Tibial nerve (tissue), 4 donors: Measurements from ENCODE around the gene ANAPC4. TPM values are rescaled to one million over a fixed set of nuclear protein-coding genes. Genes with fewer than 3 reads are reported as not detected.

ENCODE experiments used
- DNase-seq, 2 donors: peaks; one replicate each; pipeline ENCODE4 v3.0.0-alpha.2; 2019; ENCODE audit warnings: low spot score in 2 of 2
- H3K27ac ChIP-seq, 4 donors: fragments of 200-600 bp; sonication (generic) in 3 of 4; one replicate each; pipeline ENCODE4 v1.5.1; 2017 to 2019; ENCODE audit warnings: mild to moderate bottlenecking in 1 of 4
- H3K27me3 ChIP-seq, 2 donors: fragments of 200-600 bp; sonication (generic) in 1 of 2; one replicate each; pipeline versions ENCODE4 v1.5.1 to v1.6.0; 2017 to 2019
- H3K36me3 ChIP-seq, 3 donors: fragments of 200-600 bp; sonication (generic); one replicate each; pipeline ENCODE4 v1.5.1; 2018 to 2019
- H3K4me1 ChIP-seq, 4 donors: fragments of 200-600 bp; sonication (generic) in 3 of 4; one replicate each; pipeline ENCODE4 v1.5.1; 2017 to 2019
- H3K4me3 ChIP-seq, 4 donors: fragments of 200-600 bp; sonication (generic) in 3 of 4; one replicate each; pipeline ENCODE4 v1.5.1; 2017 to 2019; ENCODE audit warnings: mild to moderate bottlenecking in 1 of 4, moderate library complexity in 1 of 4
- H3K9me3 ChIP-seq, 4 donors: fragments of 200-600 bp; sonication (generic) in 3 of 4; one replicate each; pipeline ENCODE4 v1.5.1; 2017 to 2019
- EP300 ChIP-seq, 2 donors: sonication (generic); formaldehyde crosslinking; IDR thresholded peaks; one replicate each; pipeline ENCODE4 v1.6.1; 2017; ENCODE audit warnings: antibody characterized with exemption in 2 of 2, mild to moderate bottlenecking in 1 of 2
- POLR2A ChIP-seq, 2 donors: fragments of 450-650 bp; IDR thresholded peaks; one replicate each; pipeline ENCODE4 v1.6.1; 2017; ENCODE audit warnings: antibody characterized with exemption in 2 of 2, mild to moderate bottlenecking in 2 of 2, moderate library complexity in 2 of 2
- WGBS, 2 donors: methylation state at CpG; one replicate each; pipeline ENCODE4 v1.1.5; 2018; 5-methylcytosine and 5-hydroxymethylcytosine counted together
- total RNA-seq, 4 donors: library from RNA; depleted of rRNA; stranded (reverse); fragments of >200 nt; gene quantifications; one replicate each; pipeline ENCODE4 v1.1.0, GENCODE V29; 2016
- TF ChIP-seq, protein P1 (sequence below), 5 experiments: fragments of 200-600 bp in 3 of 5; fragments of 450-650 bp in 2 of 5; sonication (generic) in 3 of 5; IDR thresholded peaks; one replicate each; pipeline ENCODE4 v1.5.1; 2016 to 2019; ENCODE audit warnings: antibody characterized with exemption in 5 of 5, mild to moderate bottlenecking in 3 of 5, moderate library complexity in 2 of 5

ANAPC4 gene
- total RNA-seq, 4 donors from 2014 or later, result 31.4 to 49.0 (median 37.1) TPM

DNA sequence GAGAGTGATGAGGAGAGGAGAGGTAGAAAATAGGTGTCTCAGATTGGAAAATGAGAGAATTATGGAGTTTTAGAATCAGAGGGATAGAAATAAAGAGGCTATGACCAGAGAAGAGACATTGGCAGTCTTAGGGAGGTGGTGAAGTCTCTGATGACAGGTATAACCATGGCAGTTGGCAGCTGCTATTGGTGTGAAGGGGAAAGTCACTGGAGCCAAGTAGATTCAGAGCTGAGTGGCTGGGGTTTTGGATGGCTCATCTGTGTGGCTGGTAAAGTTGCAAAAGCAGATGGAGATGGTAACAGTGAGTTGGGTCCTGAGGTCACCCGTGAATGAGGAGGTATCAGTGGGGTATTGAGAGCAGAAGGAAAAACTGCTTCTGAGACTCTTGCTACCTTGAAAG lies 46.5 kb downstream of the ANAPC4 start:
- Histone ChIP-seq H3K36me3 (peaks cover 0 to 28% (median 0%) of the 10 kb centered on the region in 3 donors), H3K4me1 (peaks cover 0 to 5% (median 0%) of the 10 kb centered on the region in 4 donors), H3K4me3 (no peak overlapping the region), H3K27ac (no peak overlapping the region), H3K27me3 (no peaks in the 10 kb centered on the region), H3K9me3 (no peaks in the 10 kb centered on the region)
- no peak for DNase-seq
- TF ChIP-seq, protein P1, sequence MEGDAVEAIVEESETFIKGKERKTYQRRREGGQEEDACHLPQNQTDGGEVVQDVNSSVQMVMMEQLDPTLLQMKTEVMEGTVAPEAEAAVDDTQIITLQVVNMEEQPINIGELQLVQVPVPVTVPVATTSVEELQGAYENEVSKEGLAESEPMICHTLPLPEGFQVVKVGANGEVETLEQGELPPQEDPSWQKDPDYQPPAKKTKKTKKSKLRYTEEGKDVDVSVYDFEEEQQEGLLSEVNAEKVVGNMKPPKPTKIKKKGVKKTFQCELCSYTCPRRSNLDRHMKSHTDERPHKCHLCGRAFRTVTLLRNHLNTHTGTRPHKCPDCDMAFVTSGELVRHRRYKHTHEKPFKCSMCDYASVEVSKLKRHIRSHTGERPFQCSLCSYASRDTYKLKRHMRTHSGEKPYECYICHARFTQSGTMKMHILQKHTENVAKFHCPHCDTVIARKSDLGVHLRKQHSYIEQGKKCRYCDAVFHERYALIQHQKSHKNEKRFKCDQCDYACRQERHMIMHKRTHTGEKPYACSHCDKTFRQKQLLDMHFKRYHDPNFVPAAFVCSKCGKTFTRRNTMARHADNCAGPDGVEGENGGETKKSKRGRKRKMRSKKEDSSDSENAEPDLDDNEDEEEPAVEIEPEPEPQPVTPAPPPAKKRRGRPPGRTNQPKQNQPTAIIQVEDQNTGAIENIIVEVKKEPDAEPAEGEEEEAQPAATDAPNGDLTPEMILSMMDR (IDR thresholded peaks at IDR 0.05), result no peak
- no peak for TF ChIP-seq EP300 (IDR thresholded peaks at IDR 0.05)
- TF ChIP-seq POLR2A (IDR thresholded peaks at IDR 0.05), result no peak
- WGBS, 2 donors, result 86 to 92% methylated on average over 1 of the region's 1 CpG

DNA sequence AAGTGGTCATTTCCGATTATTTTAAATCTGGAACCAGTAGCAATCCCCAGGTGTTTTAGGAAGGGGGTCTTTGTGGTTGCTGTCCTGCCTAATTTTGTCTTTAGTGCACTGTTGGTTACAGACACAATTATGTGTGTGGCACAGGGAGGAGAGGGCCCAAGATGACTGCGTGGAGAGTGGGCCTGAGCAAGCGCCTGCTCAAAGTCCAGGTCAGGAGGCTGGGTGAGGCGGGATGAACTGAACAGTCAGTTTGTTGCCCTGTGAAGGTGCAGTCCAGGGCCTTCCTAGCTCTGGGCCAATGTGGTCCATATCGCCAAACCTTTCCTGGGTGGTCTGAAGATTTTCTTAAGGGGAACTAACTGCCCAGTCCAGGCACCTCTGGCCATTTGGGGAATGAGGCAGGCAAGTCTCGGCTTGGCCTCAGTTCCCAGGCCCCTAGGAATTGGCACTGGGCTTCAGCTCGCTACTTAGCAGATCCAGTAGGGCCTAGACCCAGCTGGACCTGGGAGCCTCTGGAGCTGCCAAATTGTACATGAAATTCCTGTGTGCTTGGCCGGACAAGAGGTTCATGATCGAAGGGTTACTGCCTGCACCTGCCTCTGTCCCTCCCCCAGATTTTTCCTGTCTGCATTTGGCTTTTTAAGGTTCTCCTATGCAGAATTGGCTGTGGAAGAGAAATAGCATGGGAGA lies 47.6 kb downstream of the ANAPC4 start:
- TF ChIP-seq POLR2A (IDR thresholded peaks at IDR 0.05), result no peak
- TF ChIP-seq EP300 (IDR thresholded peaks at IDR 0.05), result no peak
- TF ChIP-seq, protein P1 (IDR thresholded peaks at IDR 0.05), result no peak
- Histone ChIP-seq H3K27me3 (no peaks in the 10 kb centered on the region), H3K27ac (no peak overlapping the region), H3K4me1 (peaks cover 0 to 5% (median 0%) of the 10 kb centered on the region in 4 donors), H3K4me3 (no peak overlapping the region), H3K9me3 (no peaks in the 10 kb centered on the region), H3K36me3 (peaks cover 0 to 16% (median 0%) of the 10 kb centered on the region in 3 donors)
- no peak for DNase-seq
- 74 to 76% methylated on average over 9 of the region's 9 CpGs for WGBS, 2 donors

DNA sequence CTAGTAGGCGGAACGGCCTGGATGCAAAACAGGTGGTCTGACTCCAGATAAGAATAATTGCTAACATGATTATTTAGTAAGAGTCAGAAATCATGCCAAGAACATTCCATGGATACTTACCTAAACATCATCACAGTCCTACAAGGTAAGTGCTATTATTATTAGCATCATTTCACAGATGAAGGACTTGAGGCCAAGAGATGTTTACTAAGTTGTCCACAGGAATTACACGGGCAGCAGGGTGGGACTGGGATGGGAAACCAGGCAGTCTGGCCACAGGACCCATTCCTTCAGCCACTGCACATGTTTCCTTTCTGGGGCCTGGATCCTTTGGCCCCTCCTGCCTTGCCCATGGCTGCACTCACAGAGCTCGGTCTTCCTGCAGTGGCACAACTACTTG lies 48.3 kb downstream of the ANAPC4 start:
- peaks cover 0 to 5% (median 0%) of the 10 kb centered on the region in 4 donors for H3K4me1 ChIP-seq
- H3K36me3 ChIP-seq, result peaks cover 0 to 14% (median 0%) of the 10 kb centered on the region in 3 donors
- 68 to 79% methylated on average over 4 of the region's 4 CpGs for WGBS, 2 donors
- no peaks in the 10 kb centered on the region for H3K27me3 ChIP-seq
- no peak overlapping the region for H3K27ac ChIP-seq
- TF ChIP-seq, protein P1 (IDR thresholded peaks at IDR 0.05), result no peak
- no peak for TF ChIP-seq EP300 (IDR thresholded peaks at IDR 0.05)
- TF ChIP-seq POLR2A (IDR thresholded peaks at IDR 0.05), result no peak
- no peaks in the 10 kb centered on the region for H3K9me3 ChIP-seq
- no peak for DNase-seq
- H3K4me3 ChIP-seq, result no peak overlapping the region

DNA sequence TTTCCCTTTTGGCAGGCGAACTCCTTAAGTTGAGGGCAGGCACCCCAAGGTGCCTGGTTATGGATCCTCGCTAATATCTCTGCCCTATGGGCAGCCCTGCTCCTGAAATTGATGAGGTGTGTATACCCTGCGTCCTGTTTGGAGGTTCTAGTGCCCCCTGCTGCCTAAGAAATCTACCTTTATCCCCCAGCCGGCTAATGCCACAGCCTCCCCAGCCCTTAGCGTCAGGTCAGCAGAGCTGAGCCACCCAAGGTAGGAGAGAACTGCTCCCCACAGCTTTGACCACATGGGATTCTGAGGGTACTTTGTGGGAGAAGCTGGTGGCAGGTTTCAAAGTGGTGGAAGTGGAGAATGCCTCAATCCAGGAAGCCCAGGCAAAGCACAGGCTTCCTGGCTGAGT lies 50.8 kb downstream of the ANAPC4 start:
- Histone ChIP-seq H3K36me3 (peaks cover 0 to 4% (median 0%) of the 10 kb centered on the region in 3 donors), H3K4me3 (no peak overlapping the region), H3K9me3 (no peaks in the 10 kb centered on the region), H3K27ac (no peak overlapping the region), H3K27me3 (no peaks in the 10 kb centered on the region), H3K4me1 (peaks cover 0 to 5% (median 0%) of the 10 kb centered on the region in 4 donors)
- WGBS, 2 donors, result 80 to 92% methylated on average over 5 of the region's 5 CpGs
- TF ChIP-seq, protein P1 (IDR thresholded peaks at IDR 0.05), result no peak
- TF ChIP-seq EP300 (IDR thresholded peaks at IDR 0.05), result no peak
- no peak for DNase-seq

DNA sequence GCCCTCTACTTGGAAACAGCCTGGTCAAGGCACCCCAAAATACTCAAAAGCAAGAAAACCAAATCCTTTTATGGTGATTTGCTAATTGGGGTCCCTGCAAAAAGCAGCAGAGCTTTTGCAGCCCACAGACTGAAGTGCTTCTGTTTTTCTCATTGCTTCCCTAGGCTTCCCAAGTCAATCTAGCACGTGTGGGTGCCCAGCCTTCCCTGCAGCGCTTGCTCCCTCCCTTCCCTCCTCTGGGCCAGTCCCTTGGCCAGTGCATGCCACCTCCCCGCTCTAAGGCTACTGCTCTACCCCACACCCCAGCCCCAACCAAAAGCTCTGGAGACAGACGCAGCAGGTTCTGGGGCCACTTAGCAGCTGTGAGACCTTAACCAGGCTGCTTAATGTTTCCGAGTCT lies 53.6 kb downstream of the ANAPC4 start:
- TF ChIP-seq POLR2A (IDR thresholded peaks at IDR 0.05) (no peak), EP300 (IDR thresholded peaks at IDR 0.05) (no peak)
- TF ChIP-seq, protein P1 (IDR thresholded peaks at IDR 0.05), result no peak
- Histone ChIP-seq H3K9me3 (no peaks in the 10 kb centered on the region), H3K36me3 (no peaks in the 10 kb centered on the region), H3K4me1 (no peaks in the 10 kb centered on the region), H3K27ac (no peak overlapping the region), H3K4me3 (no peak overlapping the region), H3K27me3 (no peaks in the 10 kb centered on the region)
- 69 to 73% methylated on average over 5 of the region's 5 CpGs for WGBS, 2 donors
- DNase-seq, result no peak
